ENCODE results near the gene HECW1.
"Not testable (repeated sequence)": the region's sequence is repeated elsewhere in the genome, so short reads cannot be mapped to it uniquely, and the experiment has no call there.

The HECW1 gene

GRCh38 chr7:43314379-43315158 lies 202.1 kb downstream of the HECW1 start:
- no peak for DNase-seq

GRCh38 chr7:43317075-43317474 lies 204.6 kb downstream of the HECW1 start:
- no peak for DNase-seq

GRCh38 chr7:43318188-43318770 lies 205.8 kb downstream of the HECW1 start:
- no peak for DNase-seq

DNA sequence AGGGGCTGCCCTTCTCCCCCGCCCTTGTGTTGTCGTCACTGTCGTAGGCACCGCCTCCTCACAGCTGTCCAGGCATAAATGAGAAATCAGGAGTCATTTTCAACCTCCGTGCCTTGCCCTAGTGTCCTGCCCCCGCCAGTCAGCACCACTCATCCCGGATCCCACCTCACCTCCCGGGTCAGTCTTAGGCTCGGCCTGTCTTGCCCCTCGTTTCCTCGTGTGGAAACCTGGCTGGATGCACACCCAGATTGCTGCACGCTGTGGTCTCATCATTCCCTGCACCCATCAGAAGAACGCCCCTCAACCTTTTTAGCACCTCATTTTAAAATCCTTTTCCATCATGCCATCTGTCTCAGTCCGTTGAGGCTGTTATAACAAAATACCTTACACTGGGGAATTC lies 213.1 kb downstream of the HECW1 start:
- DNase-seq = no peak

GRCh38 chr7:43328336-43328735 lies 215.9 kb downstream of the HECW1 start:
- no peak for DNase-seq

DNA sequence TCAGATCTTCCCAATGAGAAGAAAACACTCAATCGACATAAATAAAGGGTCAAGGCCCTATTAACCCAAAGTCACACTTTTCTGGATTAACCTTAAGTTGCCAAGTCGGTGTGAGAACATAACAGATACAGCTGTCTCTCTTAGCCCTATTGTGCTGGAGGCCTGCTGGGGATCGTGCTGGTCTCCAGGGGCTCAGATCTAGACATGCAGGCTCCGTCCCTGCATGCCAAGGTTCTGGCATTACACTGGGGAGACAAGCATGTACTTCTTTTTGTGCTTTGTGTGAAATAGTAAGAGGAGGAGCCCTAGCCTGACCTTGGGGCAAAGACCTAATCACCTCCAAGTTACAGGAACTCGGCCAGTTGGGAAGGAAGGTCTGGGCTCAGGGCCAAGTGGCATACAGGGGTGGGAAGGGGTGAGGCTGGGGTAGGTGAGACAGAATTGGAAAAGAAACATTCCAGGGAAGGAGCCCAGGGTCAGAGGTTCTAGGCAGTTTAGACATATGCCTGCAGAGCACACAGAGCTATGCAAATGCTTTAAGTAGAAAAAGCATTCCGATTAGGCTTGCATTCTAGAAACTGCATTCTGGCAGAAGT lies 216.4 kb downstream of the HECW1 start:
- no peak for DNase-seq

- no peak for DNase-seq
Measured at GRCh38 chr7:43332193-43332796, 219.8 kb downstream of the HECW1 start.

- DNase-seq = no peak
Measured at GRCh38 chr7:43337191-43337590, 224.7 kb downstream of the HECW1 start.

DNA sequence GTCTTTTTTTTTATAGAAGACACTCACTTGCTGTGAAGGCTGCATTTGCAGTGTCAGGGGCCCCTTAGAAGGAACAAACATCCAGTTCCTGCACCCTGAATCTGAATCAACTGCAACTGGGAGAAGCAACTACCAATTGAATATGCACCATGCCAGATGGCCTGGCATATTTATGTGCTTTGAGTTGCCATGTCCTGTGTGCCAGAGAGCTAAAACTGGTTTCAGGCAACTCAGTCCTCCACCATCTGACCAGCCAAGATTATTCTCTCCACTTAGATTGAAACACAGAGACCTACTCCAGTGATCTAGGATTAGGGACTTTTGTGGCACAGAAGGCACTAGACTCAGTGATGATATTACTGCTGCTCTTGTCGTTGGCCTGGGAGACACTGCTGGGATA lies 225.4 kb downstream of the HECW1 start:
- no peak for DNase-seq

DNA sequence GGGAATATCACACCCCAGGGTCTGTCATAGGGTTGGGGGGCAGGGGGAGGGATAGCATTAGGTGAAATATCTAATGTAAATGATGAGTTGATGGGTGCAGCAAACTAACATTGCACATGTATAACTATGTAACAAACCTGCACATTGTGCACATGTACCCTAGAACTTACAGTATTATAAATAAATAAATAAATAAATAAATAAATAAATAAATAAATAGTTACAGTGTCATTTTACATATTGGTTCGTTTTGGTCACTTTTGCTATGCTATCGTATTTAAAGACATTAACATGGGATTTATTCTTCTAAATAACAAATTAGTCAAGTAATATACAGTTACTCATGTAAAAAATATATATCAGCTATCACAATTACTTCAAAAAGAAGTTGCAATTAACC lies 228.7 kb downstream of the HECW1 start:
- DNase-seq = no peak

DNA sequence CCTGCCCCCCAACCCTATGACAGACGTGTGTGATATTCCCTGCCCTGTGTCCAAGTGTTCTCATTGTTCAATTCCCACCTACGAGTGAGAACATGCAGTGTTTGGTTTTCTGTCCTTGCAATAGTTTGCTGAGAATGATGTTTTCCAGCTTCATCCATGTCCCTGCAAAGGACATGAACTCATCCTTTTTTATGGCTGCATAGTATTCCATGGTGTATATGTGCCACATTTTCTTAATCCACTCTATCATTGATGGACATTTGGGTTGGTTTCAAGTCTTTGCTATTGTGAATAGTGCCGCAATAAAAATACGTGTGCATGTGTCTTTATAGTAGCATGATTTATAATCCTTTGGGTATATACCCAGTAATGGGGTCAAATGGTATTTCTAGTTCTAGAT lies 231.0 kb downstream of the HECW1 start:
- DNase-seq = not testable (repeated sequence)

DNA sequence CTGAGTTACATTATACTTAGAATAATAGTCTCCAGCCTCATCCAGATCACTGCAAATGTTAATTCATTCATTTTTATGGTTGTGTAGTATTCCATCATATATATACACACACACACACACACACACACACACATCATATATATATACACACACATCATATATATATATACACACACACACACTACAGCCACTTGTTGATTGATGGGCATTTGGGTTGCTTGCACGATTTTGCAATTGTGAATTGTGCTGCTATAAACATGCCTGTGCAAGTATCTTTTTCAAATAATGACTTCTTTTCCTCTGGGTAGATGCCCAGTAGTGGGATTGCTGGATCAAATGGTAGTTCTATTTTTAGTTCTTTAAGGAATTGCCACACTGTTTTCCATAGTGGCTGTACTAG lies 233.2 kb downstream of the HECW1 start:
- not testable (repeated sequence) for DNase-seq

GRCh38 chr7:43351683-43352082 lies 239.2 kb downstream of the HECW1 start:
- DNase-seq = no peak

GRCh38 chr7:43353902-43354301 lies 241.5 kb downstream of the HECW1 start:
- no peak for DNase-seq

DNA sequence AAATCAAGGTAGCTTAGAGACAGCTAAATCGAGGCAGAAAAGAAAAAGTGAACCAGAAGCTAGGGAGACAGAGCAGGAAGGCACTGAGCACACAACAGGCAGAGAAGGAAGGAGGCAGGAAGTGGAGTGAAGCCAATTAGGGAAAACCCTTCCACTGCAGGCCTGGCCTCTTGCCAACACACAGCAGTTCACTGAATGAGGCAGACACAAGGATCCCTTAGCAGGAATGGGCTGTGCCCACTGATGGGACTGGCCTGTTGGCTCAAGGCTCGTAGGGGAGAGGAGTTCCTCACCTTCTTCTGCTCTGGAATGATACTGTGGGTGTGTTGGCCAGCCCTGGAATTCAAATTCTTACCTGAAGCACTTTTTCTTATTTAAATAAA lies 250.2 kb downstream of the HECW1 start:
- no peak for DNase-seq

DNA sequence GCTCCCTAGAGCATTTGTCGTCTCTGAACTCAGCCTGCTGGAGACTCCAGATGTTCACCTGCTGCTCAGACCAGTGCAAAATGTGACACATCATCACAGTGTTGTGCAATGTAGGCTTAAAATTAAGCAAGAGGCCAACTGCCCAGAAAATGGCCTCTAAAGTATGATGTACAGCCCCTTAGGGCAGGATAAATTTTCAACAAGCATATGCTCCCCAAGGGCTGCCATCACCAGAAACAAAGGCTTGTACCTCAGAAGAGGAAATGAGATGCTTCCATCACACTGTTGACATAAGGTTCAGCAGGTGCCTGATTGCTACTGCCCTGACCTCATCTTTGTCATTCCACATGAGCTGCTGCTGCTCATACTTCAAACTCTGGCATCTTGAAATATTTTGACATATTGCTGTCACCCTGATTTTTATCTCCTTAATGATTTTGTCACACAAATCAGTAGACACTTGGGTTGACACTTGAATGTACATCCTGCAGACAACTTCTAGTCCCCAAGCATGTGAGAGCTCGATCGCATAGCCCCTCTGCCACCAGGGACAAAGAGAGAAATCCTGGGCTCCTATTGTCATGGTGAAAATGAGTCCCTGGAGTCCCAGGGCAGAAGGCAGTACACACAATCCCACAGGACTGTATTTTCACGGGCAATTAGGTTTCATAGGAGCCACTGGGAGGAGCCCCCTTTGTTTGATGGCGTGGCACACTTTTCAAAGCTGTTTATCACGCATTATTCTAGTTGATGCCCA lies 250.8 kb downstream of the HECW1 start:
- DNase-seq = no peak

DNA sequence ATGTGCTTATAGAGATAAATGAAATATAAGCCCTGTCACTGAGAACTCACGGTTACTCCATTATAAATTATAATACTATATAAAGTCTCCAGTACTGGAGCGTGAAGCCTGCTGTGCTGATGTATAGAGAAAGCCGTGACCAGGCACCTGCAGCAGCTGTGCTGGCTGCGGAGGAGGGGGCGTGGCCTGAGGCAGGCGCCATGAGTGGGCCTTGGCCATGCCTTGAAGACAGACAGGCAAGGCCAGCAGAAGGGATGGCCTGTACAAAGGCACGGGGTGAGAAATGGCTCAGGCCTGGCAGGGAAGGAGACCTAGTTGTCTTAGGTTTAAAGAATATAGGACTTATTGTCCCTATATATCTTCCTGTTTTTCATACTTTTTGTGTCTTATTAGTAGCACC lies 251.9 kb downstream of the HECW1 start:
- DNase-seq = no peak

DNA sequence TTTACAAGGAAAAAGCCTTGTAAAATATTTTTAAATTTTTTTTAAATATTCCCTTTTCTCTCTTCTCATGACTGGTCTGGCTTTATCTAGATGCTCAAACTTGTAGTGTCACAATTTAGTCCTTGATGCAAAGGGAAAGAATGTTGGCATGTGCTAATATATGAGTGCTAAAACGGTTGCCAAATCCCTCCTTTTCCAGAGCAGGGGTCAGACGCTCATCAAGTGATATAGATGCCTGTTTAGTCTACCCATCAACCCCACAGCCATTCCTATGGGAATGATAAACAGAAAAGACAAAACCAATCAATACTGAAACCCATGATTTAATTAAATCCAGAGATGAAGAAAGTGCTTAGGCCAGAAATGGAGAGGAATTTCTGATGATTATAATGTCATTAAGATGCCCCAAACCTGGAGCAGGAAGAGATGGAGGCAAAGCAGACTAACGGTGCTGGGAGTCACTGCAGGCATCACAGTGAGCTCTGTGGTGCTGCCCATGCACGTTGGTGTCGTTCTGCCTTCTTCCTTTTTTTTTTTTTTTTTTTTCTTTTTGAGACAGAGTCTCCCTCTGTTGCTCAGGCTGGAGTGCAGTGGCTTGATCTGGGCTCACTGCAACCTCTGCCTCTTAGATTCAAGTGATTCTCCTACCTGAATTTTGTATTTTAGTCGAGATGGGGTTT lies 260.4 kb downstream of the HECW1 start:
- DNase-seq = no peak

GRCh38 chr7:43377196-43377960 lies 264.9 kb downstream of the HECW1 start:
- no peak for DNase-seq

GRCh38 chr7:43379210-43379609 lies 266.8 kb downstream of the HECW1 start:
- DNase-seq = no peak

- DNase-seq = no peak
Measured at GRCh38 chr7:43384616-43385308, 272.3 kb downstream of the HECW1 start.

Measured in bone marrow (tissue), 2 donors.